GM19372 (cell line): ENCODE data around the gene CHN2.

Source experiments
- ATAC-seq: cut with Tn5 transposase; IDR thresholded peaks from one replicate; pipeline ENCODE4 v1.9.1; 2021; ENCODE audit warnings: mild to moderate bottlenecking, low read depth, moderate library complexity; ENCODE audit not compliant: unreplicated experiment

CHN2 gene

DNA sequence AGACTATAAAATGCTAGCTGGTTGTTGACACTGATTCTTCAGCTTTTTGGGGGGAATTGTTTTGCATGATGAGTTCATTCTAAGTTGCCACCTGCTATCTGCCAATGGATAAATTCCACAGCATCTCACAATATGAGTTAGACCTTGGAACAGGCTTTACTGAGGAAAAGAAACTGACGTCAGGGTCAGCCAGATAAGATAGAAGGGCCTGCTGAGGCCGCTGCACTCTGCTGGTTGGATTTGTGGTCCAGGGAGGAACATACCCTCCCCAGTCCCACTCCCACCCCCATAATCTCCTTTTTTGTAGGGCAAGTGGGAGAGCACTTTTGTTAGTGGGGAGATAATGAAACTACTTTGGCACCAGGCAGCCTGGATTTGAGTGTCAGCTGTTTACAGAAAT, 258.4 kb downstream of the CHN2 start:
- no peak for ATAC-seq

DNA sequence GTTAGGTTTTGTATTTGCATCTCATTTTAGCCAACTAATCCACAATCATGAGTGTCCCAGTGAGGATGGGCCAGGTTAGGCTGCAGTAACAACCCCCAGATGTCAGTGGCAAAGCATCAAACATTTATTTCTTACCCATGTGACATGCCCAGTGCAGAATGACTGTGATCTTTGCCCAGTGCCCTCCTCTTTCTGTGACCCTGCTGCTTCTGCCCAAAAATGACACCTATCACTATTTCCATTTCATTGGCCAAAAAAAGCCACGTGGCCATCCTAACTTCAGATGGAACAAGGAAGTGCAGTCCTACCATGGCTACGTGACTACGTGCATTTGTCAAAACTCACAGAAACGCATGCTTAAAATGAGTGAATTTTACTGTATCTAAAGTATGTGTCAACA, 259.9 kb downstream of the CHN2 start:
- ATAC-seq, result no peak

DNA sequence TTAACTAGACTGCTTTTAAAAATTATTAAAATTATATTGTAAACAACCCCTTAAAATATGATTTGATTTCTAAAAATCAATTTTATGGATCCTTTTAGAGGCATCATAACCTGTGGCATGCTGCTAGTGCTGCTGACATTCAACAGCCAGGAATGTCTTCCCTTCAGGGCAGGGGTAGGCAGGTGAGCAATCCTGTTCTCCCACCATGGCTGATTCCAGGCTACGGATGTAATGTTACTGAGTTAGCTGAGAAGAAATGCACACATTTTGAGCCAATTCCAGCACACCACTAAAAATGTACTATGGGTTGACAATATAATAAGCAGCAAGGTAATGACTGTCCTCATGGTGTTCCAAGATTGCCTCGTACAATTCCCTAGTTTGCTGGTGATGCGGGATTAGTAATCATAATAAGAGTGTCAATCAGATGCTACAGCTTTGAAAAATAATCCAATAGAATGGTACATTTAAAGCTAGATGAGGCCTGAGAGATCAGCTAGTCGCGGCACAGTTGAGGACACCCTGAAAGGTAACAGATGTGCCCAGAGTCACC, 260.4 kb downstream of the CHN2 start:
- ATAC-seq, result no peak

DNA sequence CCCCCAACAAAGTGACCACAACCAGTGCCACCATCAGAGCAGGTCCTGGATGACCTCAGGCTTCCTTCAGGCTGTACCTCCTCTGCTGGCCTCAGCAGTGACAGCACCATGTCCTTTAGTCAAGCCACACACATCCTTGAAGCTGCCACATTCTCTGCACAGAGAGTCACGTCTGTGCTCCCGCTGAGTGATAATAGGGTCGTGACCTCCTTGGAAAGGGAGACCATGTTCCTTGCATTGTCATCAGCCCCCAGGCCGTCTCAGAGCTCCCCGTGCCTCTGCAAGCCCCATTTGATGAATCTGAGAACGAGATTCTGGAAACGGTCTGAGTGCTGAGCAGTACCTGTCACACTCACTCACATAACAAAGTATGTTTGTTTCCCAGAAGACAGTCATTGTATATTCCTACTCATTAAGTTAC, 262.6 kb downstream of the CHN2 start:
- ATAC-seq, result no peak

DNA sequence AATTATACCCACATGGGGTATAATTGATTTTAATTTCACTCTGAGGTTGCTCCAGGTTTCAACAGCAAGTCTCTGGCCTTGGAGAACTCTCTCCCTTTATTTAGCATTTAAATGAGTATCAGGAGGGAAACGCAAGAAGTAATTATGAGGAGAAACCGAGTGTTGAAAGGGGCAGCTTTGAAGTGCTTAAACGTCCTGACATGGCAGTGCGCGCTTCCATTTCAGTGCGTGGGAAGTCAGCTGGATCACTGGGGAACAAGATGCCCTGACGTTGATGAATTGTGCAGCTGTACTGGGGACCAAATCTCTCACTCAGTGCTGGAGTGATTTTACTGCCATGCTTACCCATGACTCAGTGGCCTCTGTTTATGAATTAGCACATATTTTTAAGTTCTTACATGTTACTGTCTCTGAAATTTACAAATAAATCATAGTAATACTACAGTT, 263.0 kb downstream of the CHN2 start:
- no peak for ATAC-seq

DNA sequence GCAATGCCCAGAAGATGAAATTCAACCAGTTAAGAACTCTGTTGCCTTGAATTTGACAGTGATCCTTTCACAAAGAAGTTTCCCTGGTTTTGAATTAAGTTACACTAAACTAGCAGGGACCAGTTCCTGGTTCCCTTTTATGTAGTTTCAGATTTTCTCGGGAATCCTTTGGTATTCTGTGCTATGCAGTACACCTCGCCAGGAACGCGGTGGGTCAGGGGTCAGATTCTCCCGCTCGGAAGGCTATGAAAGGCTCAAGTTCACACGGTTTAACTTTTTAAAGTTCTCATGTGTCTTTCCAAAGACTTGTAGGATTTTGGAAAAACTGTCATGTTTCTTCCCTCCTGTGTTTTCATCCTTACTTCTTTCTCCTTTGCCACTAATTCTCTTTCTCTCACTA, 264.4 kb downstream of the CHN2 start:
- no peak for ATAC-seq

DNA sequence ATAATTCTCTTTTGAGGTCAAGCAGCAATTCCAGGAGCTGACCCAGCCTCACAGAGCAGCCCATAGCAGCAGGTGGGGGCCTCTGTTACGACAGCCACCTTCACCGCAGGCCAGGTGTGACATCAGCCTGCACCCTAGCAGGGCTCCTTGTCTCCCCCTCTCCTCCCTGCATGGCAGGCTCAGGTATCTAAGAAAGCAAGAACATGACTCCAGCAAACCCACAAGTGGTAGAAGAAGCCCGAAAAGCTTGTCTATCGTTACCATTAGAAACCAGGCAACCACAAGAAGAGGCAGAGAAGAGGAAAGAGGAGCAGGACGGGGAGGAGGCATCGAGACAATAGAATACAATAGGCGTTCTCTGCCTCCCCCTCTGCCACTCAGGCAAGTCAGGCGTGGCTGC, 265.0 kb downstream of the CHN2 start:
- no peak for ATAC-seq

DNA sequence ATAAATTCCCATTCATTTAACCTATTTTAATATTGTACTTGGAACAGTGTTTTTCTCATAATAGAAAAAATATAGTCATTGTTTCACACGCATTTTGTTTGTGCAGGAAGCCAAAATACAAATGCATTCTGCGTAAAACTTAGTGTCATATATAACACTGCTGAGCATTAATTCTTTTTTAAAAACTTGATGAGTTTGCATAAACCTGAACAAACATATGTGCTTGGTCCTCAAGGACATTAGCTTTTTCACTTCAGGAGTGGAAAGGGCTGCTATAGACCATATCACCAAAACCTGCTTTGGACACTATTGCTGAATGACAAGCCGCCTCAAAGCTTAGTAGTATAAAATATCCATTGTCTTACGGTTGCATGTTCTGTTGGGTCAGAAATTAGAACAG, 267.4 kb downstream of the CHN2 start:
- ATAC-seq, result no peak

DNA sequence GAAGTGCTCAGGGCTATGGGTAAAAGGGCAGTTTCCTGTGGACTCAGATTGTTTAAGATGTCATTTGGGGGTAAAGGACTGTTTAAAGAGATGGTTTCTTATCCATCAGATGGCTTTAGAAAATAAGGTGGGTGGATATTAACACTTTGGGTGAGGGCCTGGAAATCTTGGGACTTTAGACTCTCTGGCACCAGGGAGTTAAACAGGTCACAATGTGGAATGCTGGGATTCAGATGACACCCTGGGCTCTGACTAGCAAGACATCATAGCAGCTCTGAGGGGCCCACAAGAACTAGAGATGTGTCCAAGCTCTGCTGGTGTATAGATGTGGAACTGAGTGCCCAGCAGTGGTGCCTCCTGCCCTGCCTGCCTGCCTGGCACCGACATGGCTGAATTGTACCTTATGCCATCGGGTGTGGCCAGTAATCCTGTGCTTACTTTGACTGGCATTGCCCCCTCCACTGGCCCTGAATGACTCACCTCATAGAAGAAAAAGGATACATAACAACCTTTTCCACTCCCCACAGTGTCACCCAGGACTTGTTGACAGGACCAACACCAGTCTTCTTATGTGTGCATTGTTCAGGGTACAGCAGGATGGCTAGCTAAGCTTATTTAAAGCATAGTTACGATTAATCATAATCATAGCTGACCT, 269.1 kb downstream of the CHN2 start:
- no peak for ATAC-seq

DNA sequence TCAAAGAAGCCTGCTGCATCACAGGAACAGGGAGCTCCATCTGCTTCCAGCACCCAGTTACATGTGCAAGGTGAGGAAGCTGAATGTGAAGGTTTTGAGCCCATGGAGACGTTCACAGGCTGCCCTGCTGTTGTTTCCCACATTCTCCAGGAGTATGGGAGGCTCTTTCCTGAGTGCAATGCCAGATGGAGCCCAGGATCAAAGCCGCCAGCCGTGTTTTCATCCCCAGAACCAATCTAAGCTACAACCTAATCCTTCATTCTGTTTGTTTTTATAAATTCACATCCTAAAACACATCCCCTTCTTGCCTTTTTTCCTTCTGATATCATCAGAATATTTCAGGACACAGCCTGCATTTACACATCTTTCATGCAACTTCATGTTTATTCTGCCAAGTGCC, 270.2 kb downstream of the CHN2 start:
- ATAC-seq, result no peak

DNA sequence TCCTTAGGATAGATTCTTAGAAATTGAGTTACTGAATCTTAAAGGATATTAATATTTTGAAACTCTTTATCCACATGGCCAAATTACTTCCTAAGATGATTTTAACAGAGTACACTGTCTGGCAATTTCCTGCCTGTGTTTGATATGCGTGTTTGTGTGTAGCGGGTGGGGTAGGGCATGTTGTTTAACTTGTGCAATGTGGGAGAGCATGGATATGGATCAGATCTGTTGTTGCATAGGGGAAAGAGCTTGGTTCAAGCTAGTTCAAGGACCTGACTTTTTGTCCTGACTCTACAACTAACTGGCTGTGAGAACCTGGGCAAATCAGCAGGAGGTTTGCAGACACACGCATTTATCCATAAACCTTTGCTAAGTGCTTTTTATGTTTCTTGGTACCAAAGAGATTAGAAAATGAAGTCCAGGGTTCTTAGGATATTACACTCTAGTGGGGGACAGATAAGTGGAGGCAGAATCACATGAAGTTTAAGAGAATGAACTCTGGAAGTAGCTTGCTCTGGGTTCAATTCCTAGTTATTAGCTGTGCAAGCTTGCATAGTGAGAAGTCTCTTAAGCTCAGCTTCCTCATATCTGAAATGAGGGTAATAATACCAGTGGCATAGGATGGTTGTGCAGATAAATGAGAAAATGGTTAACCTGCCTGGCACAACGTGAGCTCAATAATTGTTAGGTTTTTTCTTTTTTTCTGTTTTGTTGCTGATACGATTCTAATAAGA, 272.8 kb downstream of the CHN2 start:
- ATAC-seq, result no peak

DNA sequence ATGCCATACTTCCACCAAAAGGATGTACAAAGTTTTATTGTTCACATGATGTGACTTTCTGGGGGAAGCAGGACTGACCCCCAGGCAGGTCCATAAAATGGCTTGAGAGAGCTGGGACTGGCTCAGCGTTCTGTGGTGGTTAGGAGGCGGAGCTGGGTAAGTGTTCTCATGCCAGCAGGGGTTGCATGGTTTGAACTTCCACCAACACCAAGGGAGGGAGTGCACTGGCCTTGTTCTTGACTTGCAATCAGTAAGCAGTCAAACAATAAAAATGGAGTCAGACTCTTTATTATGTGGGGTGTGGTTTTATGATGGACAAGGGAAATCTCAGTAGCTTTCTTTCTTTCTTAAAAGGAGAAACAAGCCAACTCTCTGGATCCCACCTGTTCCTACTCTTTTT, 273.6 kb downstream of the CHN2 start:
- no peak for ATAC-seq

DNA sequence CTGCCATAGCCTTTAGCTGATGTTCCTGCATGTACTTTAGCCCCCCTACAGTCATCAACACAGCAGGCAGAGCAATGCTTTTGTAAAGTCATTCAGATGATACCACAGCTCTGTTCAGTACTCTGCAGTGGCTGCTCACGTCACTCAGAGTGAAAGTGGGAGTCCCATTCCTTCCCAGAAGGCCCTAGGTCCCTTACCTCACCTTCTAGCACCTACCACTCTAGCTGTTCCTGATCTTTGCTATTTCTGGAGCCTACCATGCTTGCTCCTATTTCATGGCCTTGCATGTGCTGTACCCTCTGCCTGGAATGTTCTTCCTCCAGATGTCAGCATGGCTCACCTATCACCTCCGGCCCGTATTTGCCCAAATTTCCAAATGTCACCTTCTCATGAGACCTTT, 274.7 kb downstream of the CHN2 start:
- ATAC-seq, result no peak

DNA sequence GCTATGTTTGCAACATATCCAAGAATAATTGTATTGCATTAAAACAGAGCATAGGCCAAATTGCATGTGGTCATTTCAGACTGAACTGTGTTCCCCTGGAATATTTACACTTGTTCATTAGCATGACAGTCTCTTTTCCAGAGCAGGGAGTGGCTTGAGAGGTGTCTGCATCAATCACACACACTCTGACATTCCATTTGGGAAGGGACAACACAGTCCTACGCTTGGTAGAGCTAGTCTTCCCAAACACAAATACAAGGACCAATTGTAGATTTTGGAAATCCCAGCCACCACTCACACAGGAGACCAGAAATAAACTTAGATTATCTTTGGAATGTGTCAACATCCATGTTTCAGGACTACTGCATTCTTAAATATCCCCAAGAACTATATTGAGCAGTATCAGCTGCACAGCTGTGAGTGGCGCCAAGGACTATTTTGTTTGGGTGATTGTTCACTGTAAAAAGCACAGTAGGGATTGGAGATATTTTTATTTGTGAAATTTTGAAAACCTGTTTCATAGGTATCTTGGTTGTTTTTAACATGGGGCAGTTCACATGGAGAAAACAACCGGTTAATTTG, 275.5 kb downstream of the CHN2 start:
- no peak for ATAC-seq

DNA sequence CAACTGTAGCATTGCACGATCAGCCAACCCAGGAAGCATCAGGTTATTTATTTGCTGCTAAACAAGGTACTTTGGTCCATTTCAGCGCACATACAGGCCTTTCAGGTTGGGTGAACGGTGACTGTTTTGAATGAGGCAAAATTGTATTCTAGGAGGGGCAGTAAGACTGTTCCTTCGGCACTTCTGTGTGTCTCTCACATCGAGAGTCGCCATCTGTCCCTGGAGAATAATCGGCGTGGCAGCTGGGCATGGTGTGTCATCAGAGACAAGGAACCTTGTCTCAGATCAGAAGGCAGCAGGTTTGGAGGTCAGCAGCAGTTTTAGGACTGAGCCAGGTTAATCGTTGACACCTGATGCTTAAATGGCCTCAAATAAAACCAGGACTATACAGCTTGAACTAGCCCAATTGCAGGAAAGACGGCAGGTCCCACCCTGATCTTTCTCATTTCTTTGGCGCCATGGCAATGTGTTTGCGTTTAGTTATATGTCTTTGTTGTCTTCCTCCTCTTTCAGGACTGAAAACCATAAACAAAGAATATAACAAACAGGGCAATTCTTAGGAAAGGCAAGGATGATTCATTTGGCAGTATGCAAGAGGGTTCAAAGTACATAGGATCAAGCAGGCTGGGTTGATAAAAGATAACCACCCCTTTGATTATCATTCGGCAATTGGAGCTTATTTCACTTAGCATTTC, 277.0 kb downstream of the CHN2 start:
- no peak for ATAC-seq

DNA sequence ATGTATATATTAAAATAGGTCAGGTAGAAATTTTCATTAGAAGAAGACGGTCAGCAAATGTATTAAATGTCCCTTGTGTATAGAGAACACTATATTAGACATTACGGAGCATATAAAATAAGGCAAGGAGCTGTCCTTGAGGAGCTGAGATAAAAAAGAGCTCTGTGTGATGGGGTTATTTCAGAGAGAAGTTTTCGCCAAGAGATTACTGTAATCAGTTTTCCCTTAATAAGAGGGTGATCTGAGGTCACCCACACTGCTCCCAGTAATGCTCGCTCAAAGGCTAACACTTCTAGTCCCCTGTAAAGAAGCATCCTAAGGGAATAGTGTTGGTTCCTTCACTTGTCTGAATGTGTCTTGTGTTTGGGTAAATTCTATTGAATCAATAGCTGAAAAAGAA, 282.3 kb downstream of the CHN2 start:
- ATAC-seq, result no peak

DNA sequence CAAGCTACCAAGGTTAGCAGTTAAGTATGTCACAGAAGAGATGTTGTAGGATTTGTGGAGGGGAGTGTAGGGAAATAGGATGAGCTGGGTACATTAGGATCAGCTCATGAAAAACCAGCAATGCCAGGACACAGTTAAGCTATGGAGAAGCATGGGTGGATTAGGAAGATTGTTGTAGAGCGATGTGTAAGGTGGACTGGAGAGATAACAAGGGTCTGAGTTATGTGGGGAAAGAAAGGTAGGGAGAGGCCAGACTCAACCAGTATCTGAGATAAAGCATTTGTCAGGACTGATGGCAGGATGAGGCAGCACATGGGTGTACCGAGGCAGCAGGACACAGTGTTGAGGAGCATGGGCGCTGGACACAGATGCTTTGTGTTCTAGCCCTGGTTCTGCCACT, 283.7 kb downstream of the CHN2 start:
- no peak for ATAC-seq

DNA sequence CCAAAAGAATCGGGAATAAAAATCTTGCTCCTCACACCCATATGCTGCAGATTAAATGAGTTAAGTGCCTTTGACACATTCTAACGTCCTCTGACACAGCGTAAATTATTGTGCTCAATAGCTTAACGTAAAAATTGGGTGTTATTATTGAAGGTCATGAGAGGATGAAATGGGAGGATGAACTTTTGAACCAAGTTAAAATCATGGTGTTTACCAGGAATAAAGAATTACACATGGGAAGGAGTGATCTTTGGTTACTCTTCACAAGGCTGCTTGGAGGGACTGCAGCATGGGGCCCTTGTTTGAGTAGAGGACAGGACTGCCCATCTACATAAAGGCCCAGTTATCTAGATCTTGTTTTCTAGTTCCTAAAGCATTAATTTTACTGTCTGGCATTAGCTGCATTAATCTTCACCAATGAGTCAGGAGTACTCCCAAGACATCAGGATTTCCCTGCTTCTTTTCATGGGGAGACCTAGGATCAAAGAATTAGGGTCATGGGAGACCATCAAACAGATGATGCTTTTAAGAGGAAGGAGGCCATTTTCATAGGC, 284.2 kb downstream of the CHN2 start:
- ATAC-seq, result no peak

DNA sequence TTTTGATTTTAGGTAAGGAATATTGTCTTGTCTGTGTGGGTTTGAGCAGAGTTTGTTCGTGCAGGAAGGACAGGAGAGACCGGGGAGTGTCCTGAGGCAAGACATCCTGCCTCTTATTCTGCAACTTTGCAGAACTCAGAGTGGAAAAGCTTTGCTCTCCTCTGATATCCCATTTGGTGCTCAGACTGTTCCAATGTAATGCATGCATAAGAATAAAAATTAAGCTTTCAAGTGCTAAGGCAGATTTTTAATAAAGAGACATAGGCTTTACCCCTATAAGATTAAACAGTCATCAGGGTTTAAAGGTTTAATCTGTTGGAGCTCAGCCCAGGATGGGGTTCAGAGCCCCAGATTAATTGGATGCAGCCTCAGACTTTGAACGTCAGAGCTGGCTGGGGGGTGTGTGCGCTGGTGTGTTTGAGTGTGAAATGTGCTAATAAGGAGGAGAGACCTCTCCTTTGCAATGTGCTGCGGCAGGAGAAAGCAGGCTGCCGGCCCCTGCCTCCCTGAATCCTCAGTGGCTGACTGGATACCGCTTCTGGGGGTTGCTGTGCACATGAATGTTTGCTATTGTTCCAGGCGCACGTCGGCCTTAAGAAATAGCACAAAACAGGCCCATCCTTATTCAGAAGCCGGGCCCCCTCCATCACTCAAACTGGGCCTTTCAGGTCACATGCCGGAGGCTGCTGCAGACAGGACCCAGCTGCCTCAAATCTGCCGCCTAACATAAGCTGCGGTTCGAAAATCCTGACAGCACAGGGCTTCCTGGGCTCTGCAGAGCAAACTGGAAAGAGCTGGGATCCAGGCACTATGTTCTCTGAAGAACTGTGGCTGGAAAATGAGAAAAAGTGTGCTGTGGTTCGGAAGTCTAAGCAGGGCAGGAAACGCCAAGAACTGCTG, 285.0 kb downstream of the CHN2 start:
- no peak for ATAC-seq

DNA sequence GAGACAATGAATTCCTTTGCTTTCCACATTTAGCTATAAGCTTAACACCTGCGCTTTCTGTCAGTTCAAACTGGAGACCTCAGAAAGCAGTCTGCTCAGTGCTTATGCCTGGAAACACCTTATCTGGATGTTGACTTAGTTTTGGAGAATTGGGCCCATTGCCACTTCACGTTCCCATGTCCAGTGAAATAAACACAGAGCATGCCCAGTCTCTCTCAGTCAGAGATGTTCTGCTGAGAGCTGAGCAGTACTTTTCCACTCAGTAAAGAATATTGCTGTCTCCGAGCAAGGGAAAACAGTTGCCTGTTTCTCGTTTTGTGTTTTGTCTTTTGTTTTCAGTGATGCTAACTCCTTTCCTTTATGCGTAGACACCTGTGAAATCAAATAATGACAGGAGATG, 285.9 kb downstream of the CHN2 start:
- ATAC-seq, result no peak
